ENCODE results near the gene ANKRD26. TPM values are rescaled to one million over a fixed set of nuclear protein-coding genes. Genes with fewer than 3 reads are reported as not detected.

ANKRD26 gene
- total RNA-seq, 2 experiments from 2014 or later = 4.6 to 6.6 TPM

Other genes starting within 250 kb of the ANKRD26 start
- gene ABI1, start 239.5 kb downstream of the ANKRD26 start, total RNA-seq = 10 to 100 TPM; 34.5 to 37.2 TPM
- gene YME1L1, start 53.9 kb upstream of the ANKRD26 start, total RNA-seq = 100 to 1,000 TPM; 107 to 108 TPM
- 10 to 100 TPM; 50.7 to 51.3 TPM for gene MASTL, start 54.9 kb upstream of the ANKRD26 start, total RNA-seq
- 10 to 100 TPM in 1 of 2 experiments, 1 to 10 TPM in 1; 8.7 to 10.4 TPM for gene ACBD5, start 140.3 kb upstream of the ANKRD26 start, total RNA-seq

All from activated naive CD4-positive, alpha-beta T cell treated with anti-CD3 and anti-CD28 coated beads for 36 hours (primary cell).